Measurements from ENCODE around the gene FRG2C. TPM values are rescaled to one million over a fixed set of nuclear protein-coding genes. Genes with fewer than 3 reads are reported as not detected.
"Not testable (repeated sequence)": the region's sequence is repeated elsewhere in the genome, so short reads cannot be mapped to it uniquely, and the experiment has no call there.

FRG2C gene
- total RNA-seq, 1 donor, result not detected

GRCh38 chr3:75650191-75650590 is 13.9 kb upstream of the FRG2C start:
- DNase-seq (ENCODE audit: low read depth), result no peak
- no peak overlapping the region for H3K4me3 ChIP-seq (ENCODE audit: low read depth, low read length)
- no peak for TF ChIP-seq CTCF (IDR thresholded peaks at IDR 0.05; ENCODE audit: insufficient read depth, low read length)

GRCh38 chr3:75655101-75655904 is 8.8 kb upstream of the FRG2C start:
- not testable (repeated sequence) for H3K4me3 ChIP-seq (ENCODE audit: low read depth, low read length); DNase-seq (ENCODE audit: low read depth)

- H3K4me3 ChIP-seq (ENCODE audit: low read depth, low read length); DNase-seq (ENCODE audit: low read depth): not testable (repeated sequence)
These were observed 8.2 kb upstream of the FRG2C start for GRCh38 chr3:75655956-75656355.

- peak overlapping the region; percentile 45 for H3K4me3 ChIP-seq (ENCODE audit: low read depth, low read length)
- DNase-seq (ENCODE audit: low read depth), result not testable (repeated sequence)
These were observed 5.6 kb upstream of the FRG2C start for GRCh38 chr3:75658411-75659107.

- H3K4me3 ChIP-seq (ENCODE audit: low read depth, low read length); DNase-seq (ENCODE audit: low read depth): not testable (repeated sequence)
These were observed 5.1 kb upstream of the FRG2C start for GRCh38 chr3:75659108-75659433.

- H3K4me3 ChIP-seq (ENCODE audit: low read depth, low read length); DNase-seq (ENCODE audit: low read depth): not testable (repeated sequence)
These were observed 1.5 kb downstream of the FRG2C start for GRCh38 chr3:75665626-75666025.

- not testable (repeated sequence) for H3K4me3 ChIP-seq (ENCODE audit: low read depth, low read length); DNase-seq (ENCODE audit: low read depth)
These were observed 3.9 kb downstream of the FRG2C start for GRCh38 chr3:75667757-75668701.

- DNase-seq (ENCODE audit: low read depth); H3K4me3 ChIP-seq (ENCODE audit: low read depth, low read length): not testable (repeated sequence)
These were observed 4.7 kb downstream of the FRG2C start for GRCh38 chr3:75668759-75669347.

GRCh38 chr3:75669348-75670297 is 5.5 kb downstream of the FRG2C start:
- DNase-seq (ENCODE audit: low read depth), result not testable (repeated sequence)

GRCh38 chr3:75670298-75671286 is 6.5 kb downstream of the FRG2C start:
- DNase-seq (ENCODE audit: low read depth), result peak; percentile 80
- peak overlapping the region; percentile 39 for H3K4me3 ChIP-seq (ENCODE audit: low read depth, low read length)

More at GRCh38 chr3:75669348-75670297, 5.5 kb downstream of the FRG2C start:
- peak overlapping the region; percentile 9 for H3K4me3 ChIP-seq (ENCODE audit: low read depth, low read length)

GRCh38 chr3:75671287-75672139 is 7.4 kb downstream of the FRG2C start:
- peak; percentile 8 for DNase-seq (ENCODE audit: low read depth)
- H3K4me3 ChIP-seq (ENCODE audit: low read depth, low read length), result peak overlapping the region; percentile 22

- peak overlapping the region; percentile 49 for H3K4me3 ChIP-seq (ENCODE audit: low read depth, low read length)
- DNase-seq (ENCODE audit: low read depth), result peak; percentile 45
These were observed 8.1 kb downstream of the FRG2C start for GRCh38 chr3:75672140-75672775.

- H3K4me3 ChIP-seq (ENCODE audit: low read depth, low read length); DNase-seq (ENCODE audit: low read depth): not testable (repeated sequence)
These were observed 19.8 kb downstream of the FRG2C start for GRCh38 chr3:75683965-75684364.
